Sigmoid colon (tissue), 7 donors: Measurements from ENCODE around the gene KASH5. TPM values are rescaled to one million over a fixed set of nuclear protein-coding genes. Genes with fewer than 3 reads are reported as not detected.

Source experiments
- DNase-seq: peaks from one replicate; pipeline ENCODE4 v3.0.0-alpha.2; 2019
- H3K27ac ChIP-seq, 4 donors: fragments of 200-600 bp; sonication (generic); one replicate each; pipeline ENCODE4 v1.5.1; 2016 to 2019; ENCODE audit warnings: mild to moderate bottlenecking in 1 of 4
- H3K27me3 ChIP-seq, 3 donors: fragments of 200-600 bp; sonication (generic); one replicate each; pipeline ENCODE4 v1.5.1; 2019; ENCODE audit warnings: mild to moderate bottlenecking in 1 of 3
- H3K36me3 ChIP-seq, 4 donors: fragments of 200-600 bp; sonication (generic); one replicate each; pipeline ENCODE4 v1.5.1; 2016 to 2019
- H3K4me1 ChIP-seq, 4 donors: fragments of 200-600 bp; sonication (generic); one replicate each; pipeline ENCODE4 v1.5.1; 2017 to 2019
- H3K4me3 ChIP-seq, 4 donors: fragments of 200-600 bp; sonication (generic); one replicate each; pipeline ENCODE4 v1.5.1; 2017 to 2019; ENCODE audit warnings: mild to moderate bottlenecking in 2 of 4, moderate library complexity in 1 of 4
- H3K9me3 ChIP-seq, 4 donors: fragments of 200-600 bp in 3 of 4; sonication (generic) in 3 of 4; one replicate each; pipeline versions ENCODE4 v1.5.1 to v1.6.1; 2013 to 2019
- CTCF ChIP-seq, 4 experiments: fragments of 450-650 bp in 3 of 4; fragments of 200-600 bp in 1 of 4; IDR thresholded peaks; one replicate each; pipeline ENCODE4 v1.5.1; 2016 to 2019; ENCODE audit warnings: antibody characterized with exemption in 4 of 4, mild to moderate bottlenecking in 3 of 4, moderate library complexity in 2 of 4
- EP300 ChIP-seq, 4 donors: sonication (generic); formaldehyde crosslinking; IDR thresholded peaks; one replicate each; pipeline ENCODE4 v1.6.1; 2017; ENCODE audit warnings: antibody characterized with exemption in 4 of 4
- POLR2A ChIP-seq, 2 donors: fragments of 450-650 bp; IDR thresholded peaks; one replicate each; pipeline ENCODE4 v1.6.1; 2016; ENCODE audit warnings: antibody characterized with exemption in 2 of 2, mild to moderate bottlenecking in 2 of 2, moderate library complexity in 2 of 2
- POLR2AphosphoS5 ChIP-seq, 4 donors: sonication (generic); formaldehyde crosslinking; IDR thresholded peaks; one replicate each; pipeline ENCODE4 v1.6.1; 2017; ENCODE audit warnings: antibody characterized with exemption in 4 of 4
- WGBS, 2 donors: extraction: QIAGEN DNeasy Blood & Tissue Kit; methylation state at CpG; one replicate each; pipeline ENCODE4 v1.1.7; 2013; 5-methylcytosine and 5-hydroxymethylcytosine counted together
- intact Hi-C: fragments of 100-400 bp; cut with DNase I; formaldehyde crosslinking; loops from one replicate; pipeline ENCODE4 v1.15.1; 2023
- polyA plus RNA-seq, 3 donors: library from polyadenylated mRNA; stranded (reverse); fragments of 200-250 nt; gene quantifications; one replicate each; pipeline ENCODE4 v1.2.3, GENCODE V29; 2013
- total RNA-seq, 4 donors: library from RNA; depleted of rRNA; stranded (reverse); fragments of >200 nt; gene quantifications; one replicate each; pipeline ENCODE4 v1.1.0, GENCODE V29; 2016
- donor health status: healthy with polysubstance abuse.
- donor health status: Bipolar disorder and iron deficiency.
- donor health status: healthy.

The KASH5 gene
- total and polyA plus RNA-seq, 7 donors, result 0.04 TPM; not detected in 6

DNA sequence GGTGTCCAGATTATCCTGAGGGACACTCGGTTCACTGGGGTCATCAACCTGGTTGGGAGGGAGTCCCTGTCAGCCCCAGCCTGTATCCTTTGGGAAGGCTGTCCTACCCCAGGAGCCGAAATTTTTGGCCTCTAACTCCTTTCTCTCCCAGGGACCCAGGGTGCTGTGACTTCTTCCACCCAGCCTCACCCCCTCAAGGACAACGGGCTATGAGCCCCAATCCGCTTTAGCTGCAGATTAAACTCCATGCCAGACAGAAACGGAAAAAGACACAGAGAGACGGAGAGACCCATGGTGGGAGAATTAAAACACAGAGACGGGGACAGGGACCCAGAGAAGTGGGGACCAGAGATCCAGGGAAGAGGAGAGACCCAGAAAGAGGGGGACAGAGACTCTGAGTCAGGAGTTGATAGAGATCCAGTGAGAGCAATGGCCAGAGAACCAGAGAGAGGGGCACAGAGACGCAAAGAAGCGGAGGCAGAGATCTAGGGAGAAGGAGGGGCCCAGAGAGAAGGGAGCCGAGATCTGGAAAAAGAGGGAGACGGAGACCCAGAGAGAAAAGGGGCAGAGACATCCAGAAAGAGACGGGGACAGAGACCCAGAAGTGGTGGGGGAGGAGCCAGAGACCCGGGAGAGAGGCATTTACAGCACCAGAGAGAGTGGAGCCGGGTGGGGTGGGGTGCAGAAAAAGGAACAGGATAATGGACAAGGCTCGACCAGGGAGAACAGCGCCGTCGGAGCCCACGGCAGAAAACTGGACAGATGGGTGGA lies 52.6 kb downstream of the KASH5 start:
- Histone ChIP-seq H3K27me3 (peaks cover 28 to 76% (median 71%) of the 10 kb centered on the region in 3 donors), H3K4me1 (peaks cover 0 to 24% (median 17%) of the 10 kb centered on the region in 4 donors), H3K27ac (no peak overlapping the region), H3K36me3 (no peaks in the 10 kb centered on the region), H3K9me3 (no peaks in the 10 kb centered on the region), H3K4me3 (peak overlapping the region in 3 of 4 donors; percentile 18 to 32 (median 18))
- intact Hi-C loops, result loop anchor here (5.0 kb wide), 1 partner anchor 173 kb away; no protein-coding TSS in a partner anchor
- no peak for DNase-seq
- TF ChIP-seq EP300 (IDR thresholded peaks at IDR 0.05), result no peak
- no peak for TF ChIP-seq CTCF (IDR thresholded peaks at IDR 0.05)
- TF ChIP-seq POLR2A (IDR thresholded peaks at IDR 0.05), result no peak
- no peak for TF ChIP-seq POLR2AphosphoS5 (IDR thresholded peaks at IDR 0.05)
- 20 to 36% methylated on average over 19 of the region's 19 CpGs for WGBS, 2 donors

DNA sequence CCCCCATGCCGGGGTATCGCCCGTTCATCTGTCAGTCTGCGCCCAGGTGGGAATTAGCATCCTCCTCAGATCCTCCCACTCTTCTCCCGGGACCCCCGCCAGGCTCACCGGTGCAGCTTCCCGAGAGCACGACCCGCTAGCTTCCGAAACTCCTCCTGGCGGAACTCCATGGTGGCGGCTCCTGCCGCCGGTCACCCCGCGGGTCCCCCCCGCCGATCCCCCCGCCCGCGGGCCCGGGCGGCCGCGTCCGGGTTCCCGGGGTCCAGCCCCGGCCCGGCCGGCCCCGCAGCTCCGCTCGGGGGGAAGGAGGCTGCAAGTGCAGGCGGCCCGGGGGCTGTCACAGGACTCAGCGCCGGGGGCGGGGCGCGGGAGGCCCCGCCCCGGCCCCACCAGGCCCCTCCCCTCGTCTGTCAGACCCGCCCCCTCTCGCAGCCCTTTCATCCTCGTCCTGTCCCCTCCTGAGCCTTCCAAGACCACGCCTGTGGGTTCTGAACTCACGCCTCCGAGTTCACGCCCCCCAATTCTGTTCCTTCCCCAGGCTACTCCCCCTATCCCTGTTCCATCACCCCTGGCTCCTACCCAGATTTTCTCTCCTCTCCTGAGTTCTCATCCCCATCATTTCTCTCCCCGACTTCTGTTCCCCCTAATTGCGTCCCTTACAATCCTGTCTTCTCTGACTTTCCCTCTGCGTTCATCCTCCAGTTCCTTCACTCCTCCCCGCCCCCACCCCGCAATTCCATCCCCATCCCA lies 53.3 kb downstream of the KASH5 start, which contains the start of gene SLC17A7:
Gene SLC17A7 (minus strand): TSS at position 318 of the 750 bp plus-strand sequence. CDS start 148 bp downstream, at position 170.
- H3K27me3 ChIP-seq, result peaks cover 25 to 68% (median 63%) of the 10 kb centered on the region in 3 donors
- H3K4me1 ChIP-seq, result peaks cover 0 to 24% (median 17%) of the 10 kb centered on the region in 4 donors
- H3K9me3 ChIP-seq, result no peaks in the 10 kb centered on the region
- intact Hi-C loops, result loop anchor here (5.0 kb wide), 1 partner anchor 174 kb away; no protein-coding TSS in a partner anchor
- DNase-seq, result peak; percentile 86
- H3K36me3 ChIP-seq, result peaks cover 0 to 5% (median 0%) of the 10 kb centered on the region in 4 donors
- peak within 1 kb of the TSS in 3 of 4 donors; percentile 47 to 69 (median 63) for H3K4me3 ChIP-seq
- peak within 1 kb of the TSS in 3 of 4 donors; percentile 69 to 91 (median 77) for H3K27ac ChIP-seq
- TF ChIP-seq POLR2A (IDR thresholded peaks at IDR 0.05) (no peak), CTCF (IDR thresholded peaks at IDR 0.05) (no peak), EP300 (IDR thresholded peaks at IDR 0.05) (no peak), POLR2AphosphoS5 (IDR thresholded peaks at IDR 0.05) (no peak)
- WGBS, 2 donors, result 5 to 6% methylated on average over 56 of the region's 56 CpGs

DNA sequence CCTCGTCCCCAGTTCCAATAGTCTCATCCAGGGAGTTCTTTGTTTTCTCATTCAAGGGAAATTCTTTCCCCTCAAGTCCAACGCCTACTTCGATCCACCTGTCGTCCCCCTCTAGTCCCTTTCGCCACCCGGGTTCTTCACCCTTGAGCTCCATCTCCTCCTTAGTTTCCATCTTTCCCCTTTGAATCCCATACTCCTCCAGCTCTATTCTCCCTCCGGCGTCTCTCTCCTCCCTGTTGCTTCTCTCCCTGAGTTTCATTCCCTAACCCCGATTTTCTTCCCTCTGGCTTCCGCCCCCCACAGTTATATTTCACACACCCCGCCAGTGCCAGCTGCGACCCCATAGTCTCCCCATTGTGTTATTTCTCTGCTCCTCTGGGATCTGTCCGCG lies 53.9 kb downstream of the KASH5 start:
- intact Hi-C loops, result loop anchor here (5.0 kb wide), 1 partner anchor 175 kb away; no protein-coding TSS in a partner anchor
- peaks cover 0 to 24% (median 17%) of the 10 kb centered on the region in 4 donors for H3K4me1 ChIP-seq
- peaks cover 0 to 10% (median 0%) of the 10 kb centered on the region in 4 donors for H3K36me3 ChIP-seq
- TF ChIP-seq CTCF (IDR thresholded peaks at IDR 0.05) (no peak), POLR2AphosphoS5 (IDR thresholded peaks at IDR 0.05) (no peak), EP300 (IDR thresholded peaks at IDR 0.05) (no peak), POLR2A (IDR thresholded peaks at IDR 0.05) (no peak)
- peak overlapping the region in 3 of 4 donors; percentile 47 to 69 (median 63) for H3K4me3 ChIP-seq
- WGBS, 2 donors, result 22 to 32% methylated on average over 14 of the region's 14 CpGs
- H3K27ac ChIP-seq, result peak overlapping the region in 3 of 4 donors; percentile 69 to 91 (median 77)
- DNase-seq, result no peak
- H3K9me3 ChIP-seq, result no peaks in the 10 kb centered on the region
- H3K27me3 ChIP-seq, result peaks cover 19 to 63% (median 57%) of the 10 kb centered on the region in 3 donors

DNA sequence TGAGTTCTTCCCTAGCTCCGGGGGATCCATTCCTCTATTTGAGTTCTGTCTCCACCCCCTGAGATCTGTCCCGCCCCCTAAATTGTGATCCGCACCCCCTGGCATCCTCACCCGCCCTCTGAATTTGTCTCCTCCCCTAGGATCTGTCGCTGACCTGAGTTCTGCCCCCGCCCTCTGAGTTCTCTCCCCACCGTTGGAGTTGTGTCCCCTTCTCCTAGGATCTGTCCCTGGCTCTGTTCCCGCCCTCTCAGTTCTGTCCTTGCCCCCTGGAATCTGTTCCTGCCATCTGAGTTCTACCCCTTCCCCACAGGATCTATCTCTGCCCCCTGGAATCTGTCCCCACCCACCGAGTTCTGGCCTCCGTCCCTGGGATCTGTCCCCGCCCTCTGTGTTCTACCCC lies 54.3 kb downstream of the KASH5 start:
- Histone ChIP-seq H3K27ac (peak overlapping the region; percentile 69 to 91 (median 74)), H3K27me3 (peaks cover 17 to 59% (median 53%) of the 10 kb centered on the region in 3 donors), H3K36me3 (peaks cover 0 to 11% (median 0%) of the 10 kb centered on the region in 4 donors), H3K4me1 (peaks cover 0 to 24% (median 17%) of the 10 kb centered on the region in 4 donors), H3K4me3 (peak overlapping the region in 3 of 4 donors; percentile 47 to 69 (median 63)), H3K9me3 (no peaks in the 10 kb centered on the region)
- intact Hi-C loops, result loop anchor here (5.0 kb wide), 1 partner anchor 175 kb away; no protein-coding TSS in a partner anchor
- peak; percentile 86 for DNase-seq
- TF ChIP-seq POLR2A (IDR thresholded peaks at IDR 0.05), result no peak
- TF ChIP-seq EP300 (IDR thresholded peaks at IDR 0.05), result no peak
- no peak for TF ChIP-seq CTCF (IDR thresholded peaks at IDR 0.05)
- no peak for TF ChIP-seq POLR2AphosphoS5 (IDR thresholded peaks at IDR 0.05)
- WGBS, 2 donors, result 3 to 11% methylated on average over 11 of the region's 11 CpGs
